GM12878 (cell line): ENCODE measurements around the gene MAMLD1. TPM values are rescaled to one million over a fixed set of nuclear protein-coding genes. Genes with fewer than 3 reads are reported as not detected.

Experiments
- ATAC-seq: fragments of 200-7000 bp; cut with Tn5 transposase; 3 replicates; pipeline ENCODE4 v1.9.1; 2020; ENCODE audit warnings: mild to moderate bottlenecking, moderate library complexity
- BruUV-seq: library from RNA; stranded (reverse); fragments of 400-500 nt; replicated peaks from 2 replicates; lab custom pipeline; 2021; lab: Mats Ljungman, UMichigan
- CTCF ChIA-PET: fragments of 300-600 bp; sonication (Branson Sonifier 250); formaldehyde crosslinking; extraction: SDS; loops from one replicate; lab custom pipeline; 2021; ENCODE audit warnings: inconsistent platforms; lab: Yijun Ruan, JAX
- POLR2A ChIA-PET: fragments of 350-600 bp; formaldehyde crosslinking; extraction: SDS; loops from one replicate; lab custom pipeline; 2021; ENCODE audit warnings: inconsistent platforms; lab: Charles Lee
- RAD21 ChIA-PET: fragments of 300-600 bp; sonication (Branson Sonifier 250); formaldehyde crosslinking; loops from one replicate; lab custom pipeline; 2023; ENCODE audit warnings: antibody characterized with exemption; ENCODE audit not compliant: unreplicated experiment; lab: Charles Lee
- SMC1A ChIA-PET: fragments of 300-600 bp; sonication (Branson Sonifier 250); formaldehyde crosslinking; loops from one replicate; lab custom pipeline; 2023; ENCODE audit not compliant: unreplicated experiment, uncharacterized antibody; lab: Charles Lee
- DNase-seq: peaks from one replicate; pipeline ENCODE4 v3.0.0-alpha.2; 2011; ENCODE audit warnings: low read depth, low spot score
- FAIRE-seq: peaks from 3 replicates; lab custom pipeline; 2011; peaks lifted over from hg19 to GRCh38; lab: Jason Lieb, UNC
- H2AFZ ChIP-seq: 2 replicates; pipeline ENCODE4 v1.6.0; 2011; ENCODE audit warnings: low read depth, low read length, control low read depth; ENCODE audit not compliant: control insufficient read depth
- H3K27ac ChIP-seq: 2 replicates; pipeline ENCODE4 v1.5.1; 2011; ENCODE audit warnings: control low read depth; ENCODE audit not compliant: control insufficient read depth, insufficient read depth
- H3K27me3 ChIP-seq, 2 experiments: replicated peaks in 1 of 2; 2 replicates each; pipeline versions ENCODE4 v1.6.0 to v1.6.1; 2011; ENCODE audit warnings: low read length in 1 of 2; ENCODE audit not compliant: control insufficient read depth in 2 of 2, insufficient read depth in 2 of 2
- H3K36me3 ChIP-seq, 2 experiments: 2 replicates each; pipeline ENCODE4 v1.5.1; 2011; ENCODE audit warnings: low read length in 1 of 2; ENCODE audit not compliant: control insufficient read depth in 2 of 2, insufficient read depth in 2 of 2
- H3K4me1 ChIP-seq: 2 replicates; pipeline ENCODE4 v1.6.1; 2011; ENCODE audit warnings: mild to moderate bottlenecking, low read length, moderate library complexity, mixed read lengths; ENCODE audit not compliant: control insufficient read depth, insufficient read depth
- H3K4me2 ChIP-seq: 2 replicates; pipeline ENCODE4 v1.6.0; 2011; ENCODE audit warnings: control low read depth; ENCODE audit not compliant: control insufficient read depth, insufficient read depth
- H3K4me3 ChIP-seq: fragments of 200-600 bp; sonication (generic); 2 replicates; pipeline ENCODE4 v1.5.1; 2016
- H3K79me2 ChIP-seq: 2 replicates; pipeline ENCODE4 v1.6.0; 2011; ENCODE audit warnings: low read length; ENCODE audit not compliant: control insufficient read depth, insufficient read depth
- H3K9ac ChIP-seq: 2 replicates; pipeline ENCODE4 v1.8.0; 2011; ENCODE audit warnings: low read length, control low read depth, mixed read lengths; ENCODE audit not compliant: control insufficient read depth, insufficient read depth
- H3K9me3 ChIP-seq: replicated peaks from 3 replicates; pipeline ENCODE4 v1.5.1; 2011; ENCODE audit warnings: mild to moderate bottlenecking, low read length; ENCODE audit not compliant: control insufficient read depth, insufficient read depth
- H4K20me1 ChIP-seq: 2 replicates; pipeline ENCODE4 v1.6.0; 2011; ENCODE audit not compliant: control insufficient read depth, insufficient read depth
- CBFB ChIP-seq: IDR thresholded peaks from 2 replicates; pipeline ENCODE4 v1.6.1; 2016; ENCODE audit warnings: antibody characterized with exemption, low read depth
- EP300 ChIP-seq, 2 experiments: fragments of 150-350 bp in 1 of 2; IDR thresholded peaks; 2 replicates each; pipeline ENCODE4 v1.6.1; 2011 to 2012; ENCODE audit warnings: low read depth in 2 of 2, low read length in 2 of 2, borderline replicate concordance in 1 of 2, improper control_type of control experiment in 1 of 2, inconsistent platforms in 1 of 2; ENCODE audit not compliant: control insufficient read depth in 1 of 2
- MYC ChIP-seq: IDR thresholded peaks from 2 replicates; pipeline ENCODE4 v1.6.1; 2011; ENCODE audit warnings: mild to moderate bottlenecking, low read length, moderate library complexity, inconsistent platforms; ENCODE audit not compliant: insufficient read depth, insufficient replicate concordance, insufficient read length, severe bottlenecking
- PML ChIP-seq: IDR thresholded peaks from 2 replicates; pipeline ENCODE4 v1.6.1; 2012; ENCODE audit warnings: low read length, inconsistent platforms
- POLR2A ChIP-seq: IDR thresholded peaks from 2 replicates; pipeline ENCODE4 v1.6.1; 2011; ENCODE audit warnings: low read depth, mild to moderate bottlenecking, low read length
- RUNX3 ChIP-seq: IDR thresholded peaks from 2 replicates; pipeline ENCODE4 v1.6.1; 2012; ENCODE audit warnings: low read length, inconsistent platforms
- SMARCA5 ChIP-seq: fragments of 450-650 bp; IDR thresholded peaks from 2 replicates; pipeline ENCODE4 v1.6.1; 2017; ENCODE audit warnings: mild to moderate bottlenecking
- TBL1XR1 ChIP-seq: IDR thresholded peaks from 2 replicates; pipeline ENCODE4 v1.6.1; 2012; ENCODE audit warnings: low read depth, low read length, improper control_type of control experiment
- USF2 ChIP-seq: IDR thresholded peaks from 2 replicates; pipeline ENCODE4 v1.6.1; 2011; ENCODE audit warnings: low read depth, low read length, improper control_type of control experiment, borderline replicate concordance
- YY1 ChIP-seq: IDR thresholded peaks from 2 replicates; pipeline ENCODE4 v1.6.1; 2011; ENCODE audit warnings: low read depth, mild to moderate bottlenecking, low read length
- ZZZ3 ChIP-seq: IDR thresholded peaks from 2 replicates; pipeline ENCODE4 v1.6.1; 2011; ENCODE audit warnings: low read depth; ENCODE audit not compliant: control insufficient read depth, insufficient read length
- WGBS: methylation state at CpG from one replicate; pipeline ENCODE4 v1.1.6; 2016; ENCODE audit warnings: low lambda C conversion rate; ENCODE audit not compliant: insufficient replicate concordance, insufficient coverage; ENCODE audit errors: missing lambda C conversion rate; 5-methylcytosine and 5-hydroxymethylcytosine counted together
- in situ Hi-C: fragments of 300-500 bp; cut with MboI; formaldehyde crosslinking; loops from 9 replicates; pipeline ENCODE4 v1.14.3; 2018; ENCODE audit warnings: mixed read lengths
- intact Hi-C: fragments of 100-400 bp; cut with micrococcal nuclease; formaldehyde crosslinking; loops from one replicate; pipeline ENCODE4 v1.14.2; 2022; ENCODE audit not compliant: unreplicated experiment
- polyA plus RNA-seq, 11 experiments: library from polyadenylated mRNA; depleted of rRNA in 4 of 11; unstranded in 6 of 11; stranded (reverse) in 5 of 11; fragments of >200 nt; fragmentation: Nextera tagmentation in 4 of 11; fragmentation: Illumina TruSeq in 1 of 11; extraction: Ambion mirVana in 4 of 11; extraction: Trizol in 1 of 11; gene quantifications; 1 replicate in 1 of 11; 2 replicates in 10 of 11; pipeline versions ENCODE4 v1.2.1 to v1.2.3, GENCODE V29; 2011 to 2016; ENCODE audit warnings: inconsistent platforms in 2 of 11, missing spikeins in 2 of 11, low read depth in 1 of 11
- total RNA-seq, 4 experiments: library from RNA; depleted of rRNA in 3 of 4; stranded (reverse); fragments of >200 nt in 3 of 4; fragmentation: Illumina TruSeq in 1 of 4; extraction: Trizol in 1 of 4; gene quantifications; 2 replicates each; pipeline versions ENCODE4 v1.2.1 to v1.2.3, GENCODE V29; 2013 to 2021
- TF ChIP-seq, protein P1 (sequence below): IDR thresholded peaks from 2 replicates; pipeline ENCODE4 v1.6.1; 2012; ENCODE audit warnings: mild to moderate bottlenecking, low read depth, low read length
- TF ChIP-seq, protein P2 (sequence below): fragments of 450-650 bp; formaldehyde crosslinking; IDR thresholded peaks from 2 replicates; pipeline ENCODE4 v1.4.0; 2020; ENCODE audit warnings: mild to moderate bottlenecking, moderate library complexity
- TF ChIP-seq, protein P3 (sequence below): fragments of 450-650 bp; IDR thresholded peaks from 2 replicates; pipeline ENCODE4 v1.6.1; 2018; ENCODE audit warnings: borderline replicate concordance, mild to moderate bottlenecking; ENCODE audit not compliant: partially characterized antibody

MAMLD1 gene
- total and polyA plus RNA-seq, 10 of the 15 experiments (the other 5 are each of a cell fraction or from before 2014, with no cell fraction given), result 0.03 to 0.05 TPM; not detected in 8

- H3K4me1 ChIP-seq, result no peaks in the 10 kb centered on the region
- SMC1A ChIA-PET, result no interaction called here
- no peak overlapping the region for H3K4me3 ChIP-seq
- H3K4me2 ChIP-seq, result no peak overlapping the region
- intact Hi-C loops (no loop called here), in situ Hi-C loops (no loop called here)
- 7% methylated on average over 5 of the region's 5 CpGs for WGBS
- H3K79me2 ChIP-seq, result no peaks in the 10 kb centered on the region
- RAD21 ChIA-PET, result no interaction called here
- H3K36me3 ChIP-seq, result no peaks in the 10 kb centered on the region
- ATAC-seq (no peak), FAIRE-seq (no peak), DNase-seq (no peak)
- no peaks in the 10 kb centered on the region for H4K20me1 ChIP-seq
- no peaks in the 10 kb centered on the region for H3K27me3 ChIP-seq
- CTCF ChIA-PET, result no interaction called here
- BruUV-seq, result no TSS peak
- POLR2A ChIA-PET, result no interaction called here
- no peak overlapping the region for H2AFZ ChIP-seq
- no peaks in the 10 kb centered on the region for H3K9me3 ChIP-seq
- H3K9ac ChIP-seq, result no peak overlapping the region
- H3K27ac ChIP-seq, result no peak overlapping the region
- TF ChIP-seq, protein P1, sequence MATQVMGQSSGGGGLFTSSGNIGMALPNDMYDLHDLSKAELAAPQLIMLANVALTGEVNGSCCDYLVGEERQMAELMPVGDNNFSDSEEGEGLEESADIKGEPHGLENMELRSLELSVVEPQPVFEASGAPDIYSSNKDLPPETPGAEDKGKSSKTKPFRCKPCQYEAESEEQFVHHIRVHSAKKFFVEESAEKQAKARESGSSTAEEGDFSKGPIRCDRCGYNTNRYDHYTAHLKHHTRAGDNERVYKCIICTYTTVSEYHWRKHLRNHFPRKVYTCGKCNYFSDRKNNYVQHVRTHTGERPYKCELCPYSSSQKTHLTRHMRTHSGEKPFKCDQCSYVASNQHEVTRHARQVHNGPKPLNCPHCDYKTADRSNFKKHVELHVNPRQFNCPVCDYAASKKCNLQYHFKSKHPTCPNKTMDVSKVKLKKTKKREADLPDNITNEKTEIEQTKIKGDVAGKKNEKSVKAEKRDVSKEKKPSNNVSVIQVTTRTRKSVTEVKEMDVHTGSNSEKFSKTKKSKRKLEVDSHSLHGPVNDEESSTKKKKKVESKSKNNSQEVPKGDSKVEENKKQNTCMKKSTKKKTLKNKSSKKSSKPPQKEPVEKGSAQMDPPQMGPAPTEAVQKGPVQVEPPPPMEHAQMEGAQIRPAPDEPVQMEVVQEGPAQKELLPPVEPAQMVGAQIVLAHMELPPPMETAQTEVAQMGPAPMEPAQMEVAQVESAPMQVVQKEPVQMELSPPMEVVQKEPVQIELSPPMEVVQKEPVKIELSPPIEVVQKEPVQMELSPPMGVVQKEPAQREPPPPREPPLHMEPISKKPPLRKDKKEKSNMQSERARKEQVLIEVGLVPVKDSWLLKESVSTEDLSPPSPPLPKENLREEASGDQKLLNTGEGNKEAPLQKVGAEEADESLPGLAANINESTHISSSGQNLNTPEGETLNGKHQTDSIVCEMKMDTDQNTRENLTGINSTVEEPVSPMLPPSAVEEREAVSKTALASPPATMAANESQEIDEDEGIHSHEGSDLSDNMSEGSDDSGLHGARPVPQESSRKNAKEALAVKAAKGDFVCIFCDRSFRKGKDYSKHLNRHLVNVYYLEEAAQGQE, result no peak
- TF ChIP-seq USF2, result no peak
- no peak for TF ChIP-seq ZZZ3
- TF ChIP-seq MYC, result no peak
- TF ChIP-seq, protein P2, sequence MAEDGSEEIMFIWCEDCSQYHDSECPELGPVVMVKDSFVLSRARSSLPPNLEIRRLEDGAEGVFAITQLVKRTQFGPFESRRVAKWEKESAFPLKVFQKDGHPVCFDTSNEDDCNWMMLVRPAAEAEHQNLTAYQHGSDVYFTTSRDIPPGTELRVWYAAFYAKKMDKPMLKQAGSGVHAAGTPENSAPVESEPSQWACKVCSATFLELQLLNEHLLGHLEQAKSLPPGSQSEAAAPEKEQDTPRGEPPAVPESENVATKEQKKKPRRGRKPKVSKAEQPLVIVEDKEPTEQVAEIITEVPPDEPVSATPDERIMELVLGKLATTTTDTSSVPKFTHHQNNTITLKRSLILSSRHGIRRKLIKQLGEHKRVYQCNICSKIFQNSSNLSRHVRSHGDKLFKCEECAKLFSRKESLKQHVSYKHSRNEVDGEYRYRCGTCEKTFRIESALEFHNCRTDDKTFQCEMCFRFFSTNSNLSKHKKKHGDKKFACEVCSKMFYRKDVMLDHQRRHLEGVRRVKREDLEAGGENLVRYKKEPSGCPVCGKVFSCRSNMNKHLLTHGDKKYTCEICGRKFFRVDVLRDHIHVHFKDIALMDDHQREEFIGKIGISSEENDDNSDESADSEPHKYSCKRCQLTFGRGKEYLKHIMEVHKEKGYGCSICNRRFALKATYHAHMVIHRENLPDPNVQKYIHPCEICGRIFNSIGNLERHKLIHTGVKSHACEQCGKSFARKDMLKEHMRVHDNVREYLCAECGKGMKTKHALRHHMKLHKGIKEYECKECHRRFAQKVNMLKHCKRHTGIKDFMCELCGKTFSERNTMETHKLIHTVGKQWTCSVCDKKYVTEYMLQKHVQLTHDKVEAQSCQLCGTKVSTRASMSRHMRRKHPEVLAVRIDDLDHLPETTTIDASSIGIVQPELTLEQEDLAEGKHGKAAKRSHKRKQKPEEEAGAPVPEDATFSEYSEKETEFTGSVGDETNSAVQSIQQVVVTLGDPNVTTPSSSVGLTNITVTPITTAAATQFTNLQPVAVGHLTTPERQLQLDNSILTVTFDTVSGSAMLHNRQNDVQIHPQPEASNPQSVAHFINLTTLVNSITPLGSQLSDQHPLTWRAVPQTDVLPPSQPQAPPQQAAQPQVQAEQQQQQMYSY (CRISPR knock-in tag), result no peak
- TF ChIP-seq YY1, result no peak
- TF ChIP-seq RUNX3, result no peak
- TF ChIP-seq TBL1XR1, result no peak
- TF ChIP-seq EP300 (IDR thresholded peaks at IDR 0.05; ENCODE audit: borderline replicate concordance in 1 of 2, control insufficient read depth in 1 of 2, low read depth in 2 of 2, low read length in 2 of 2), result no peak
- TF ChIP-seq, protein P3, sequence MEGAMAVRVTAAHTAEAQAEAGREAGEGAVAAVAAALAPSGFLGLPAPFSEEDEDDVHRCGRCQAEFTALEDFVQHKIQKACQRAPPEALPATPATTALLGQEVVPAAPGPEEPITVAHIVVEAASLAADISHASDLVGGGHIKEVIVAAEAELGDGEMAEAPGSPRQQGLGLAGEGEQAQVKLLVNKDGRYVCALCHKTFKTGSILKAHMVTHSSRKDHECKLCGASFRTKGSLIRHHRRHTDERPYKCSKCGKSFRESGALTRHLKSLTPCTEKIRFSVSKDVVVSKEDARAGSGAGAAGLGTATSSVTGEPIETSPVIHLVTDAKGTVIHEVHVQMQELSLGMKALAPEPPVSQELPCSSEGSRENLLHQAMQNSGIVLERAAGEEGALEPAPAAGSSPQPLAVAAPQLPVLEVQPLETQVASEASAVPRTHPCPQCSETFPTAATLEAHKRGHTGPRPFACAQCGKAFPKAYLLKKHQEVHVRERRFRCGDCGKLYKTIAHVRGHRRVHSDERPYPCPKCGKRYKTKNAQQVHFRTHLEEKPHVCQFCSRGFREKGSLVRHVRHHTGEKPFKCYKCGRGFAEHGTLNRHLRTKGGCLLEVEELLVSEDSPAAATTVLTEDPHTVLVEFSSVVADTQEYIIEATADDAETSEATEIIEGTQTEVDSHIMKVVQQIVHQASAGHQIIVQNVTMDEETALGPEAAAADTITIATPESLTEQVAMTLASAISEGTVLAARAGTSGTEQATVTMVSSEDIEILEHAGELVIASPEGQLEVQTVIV, result no peak
- TF ChIP-seq CBFB, result no peak
- no peak for TF ChIP-seq PML
- TF ChIP-seq SMARCA5, result no peak
- TF ChIP-seq POLR2A, result no peak
Observed at GRCh38 chrX:150465326-150465725, 102.2 kb downstream of the MAMLD1 start.
